Endometrium (tissue), 2 donors: ENCODE data around the gene PNPLA6.
A peak's percentile ranks its signal among the peaks of the same experiment; 100 is the strongest.

Source experiments
- FAIRE-seq: peaks from 2 replicates; lab custom pipeline; 2012; peaks lifted over from hg19 to GRCh38; lab: Jason Lieb, UNC
- donor health status: control.
- donor health status: control.

Gene PNPLA6

DNA sequence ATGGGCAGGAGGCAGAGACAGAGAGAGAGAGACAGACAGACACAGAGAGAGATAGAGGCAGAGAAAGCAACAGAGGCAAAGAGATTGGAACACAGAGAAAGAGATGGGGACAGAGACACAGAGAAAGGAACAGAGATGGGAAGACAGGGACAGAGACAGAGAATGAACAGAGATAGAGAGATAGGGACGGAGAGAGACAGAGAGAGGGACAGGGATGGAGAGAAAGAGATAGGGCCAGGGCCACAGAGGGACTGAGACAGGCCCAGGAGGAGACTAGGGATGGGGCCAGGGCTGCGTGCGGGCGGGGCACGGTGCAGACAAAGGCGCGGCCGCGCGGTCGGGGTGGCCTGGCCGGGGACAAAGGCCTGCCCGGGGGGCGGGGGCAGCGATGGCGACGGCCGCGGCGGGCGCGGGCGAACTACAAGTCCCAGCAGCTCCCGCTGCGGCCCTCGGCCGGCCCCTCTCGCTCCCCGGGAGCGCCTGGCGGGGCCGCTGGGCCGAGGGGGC is 19.8 kb upstream of the PNPLA6 start, which contains the start of gene ZNF358:
Gene ZNF358 (plus strand): TSS at position 459 of the 507 bp plus-strand sequence. CDS start 3,140 bp downstream, outside the sequence.
- no peak for FAIRE-seq

DNA sequence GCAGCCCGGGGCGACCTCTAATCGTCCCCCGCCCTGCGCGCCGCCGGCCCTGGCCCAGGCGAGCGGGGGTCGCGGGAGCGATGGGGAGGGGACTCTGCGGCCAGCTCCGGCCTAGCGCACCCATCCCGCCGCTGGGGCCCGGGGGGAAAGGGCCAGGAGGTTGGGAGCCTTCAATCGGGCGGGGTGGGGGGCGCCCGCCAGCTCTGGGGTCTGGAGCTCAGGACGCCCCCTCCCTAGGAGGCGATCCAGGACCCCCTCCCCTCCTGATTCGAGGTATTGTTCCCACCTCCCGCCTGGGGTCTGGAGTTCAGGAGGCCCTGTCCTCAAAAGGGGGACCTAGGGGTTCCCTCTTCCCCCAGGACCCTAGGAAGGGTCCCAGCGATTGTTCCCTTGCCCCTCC is 19.2 kb upstream of the PNPLA6 start:
- FAIRE-seq, result no peak

DNA sequence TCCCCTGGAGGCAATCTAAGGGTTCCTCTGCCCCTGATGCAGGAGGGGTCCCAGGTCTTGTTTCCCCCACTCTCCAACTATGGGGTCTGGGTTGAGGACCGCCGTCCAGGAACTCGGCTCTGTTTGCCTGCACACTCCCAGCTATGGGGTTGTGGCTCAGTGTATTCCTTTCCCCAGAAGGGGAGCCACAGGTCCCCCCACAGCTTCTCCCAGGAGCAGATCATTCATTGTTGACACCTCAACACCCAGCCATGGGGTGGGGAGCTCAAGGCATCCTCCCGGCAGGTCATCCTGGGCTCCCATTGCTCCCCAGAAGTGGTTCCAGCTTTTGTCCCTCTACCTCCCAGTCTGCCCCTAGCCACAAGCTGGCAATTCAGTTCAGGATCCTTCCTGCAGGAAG is 18.6 kb upstream of the PNPLA6 start:
- FAIRE-seq, result no peak

DNA sequence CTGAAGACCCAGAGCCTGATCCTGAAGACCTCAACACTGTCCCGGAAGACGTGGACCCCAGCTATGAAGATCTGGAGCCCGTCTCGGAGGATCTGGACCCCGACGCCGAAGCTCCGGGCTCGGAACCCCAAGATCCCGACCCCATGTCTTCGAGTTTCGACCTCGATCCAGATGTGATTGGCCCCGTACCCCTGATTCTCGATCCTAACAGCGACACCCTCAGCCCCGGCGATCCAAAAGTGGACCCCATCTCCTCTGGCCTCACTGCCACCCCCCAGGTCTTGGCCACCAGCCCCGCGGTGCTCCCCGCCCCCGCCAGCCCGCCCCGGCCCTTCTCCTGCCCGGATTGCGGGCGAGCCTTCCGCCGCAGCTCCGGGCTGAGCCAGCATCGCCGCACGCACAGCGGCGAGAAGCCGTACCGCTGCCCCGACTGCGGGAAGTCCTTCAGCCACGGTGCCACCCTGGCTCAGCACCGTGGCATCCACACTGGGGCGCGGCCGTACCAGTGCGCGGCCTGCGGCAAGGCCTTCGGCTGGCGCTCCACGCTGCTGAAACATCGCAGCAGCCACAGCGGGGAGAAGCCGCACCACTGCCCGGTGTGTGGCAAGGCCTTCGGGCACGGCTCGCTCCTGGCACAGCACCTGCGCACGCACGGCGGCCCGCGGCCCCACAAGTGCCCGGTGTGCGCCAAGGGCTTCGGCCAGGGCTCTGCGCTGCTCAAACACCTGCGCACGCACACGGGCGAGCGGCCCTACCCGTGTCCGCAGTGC is 16.0 kb upstream of the PNPLA6 start:
- FAIRE-seq, result no peak

DNA sequence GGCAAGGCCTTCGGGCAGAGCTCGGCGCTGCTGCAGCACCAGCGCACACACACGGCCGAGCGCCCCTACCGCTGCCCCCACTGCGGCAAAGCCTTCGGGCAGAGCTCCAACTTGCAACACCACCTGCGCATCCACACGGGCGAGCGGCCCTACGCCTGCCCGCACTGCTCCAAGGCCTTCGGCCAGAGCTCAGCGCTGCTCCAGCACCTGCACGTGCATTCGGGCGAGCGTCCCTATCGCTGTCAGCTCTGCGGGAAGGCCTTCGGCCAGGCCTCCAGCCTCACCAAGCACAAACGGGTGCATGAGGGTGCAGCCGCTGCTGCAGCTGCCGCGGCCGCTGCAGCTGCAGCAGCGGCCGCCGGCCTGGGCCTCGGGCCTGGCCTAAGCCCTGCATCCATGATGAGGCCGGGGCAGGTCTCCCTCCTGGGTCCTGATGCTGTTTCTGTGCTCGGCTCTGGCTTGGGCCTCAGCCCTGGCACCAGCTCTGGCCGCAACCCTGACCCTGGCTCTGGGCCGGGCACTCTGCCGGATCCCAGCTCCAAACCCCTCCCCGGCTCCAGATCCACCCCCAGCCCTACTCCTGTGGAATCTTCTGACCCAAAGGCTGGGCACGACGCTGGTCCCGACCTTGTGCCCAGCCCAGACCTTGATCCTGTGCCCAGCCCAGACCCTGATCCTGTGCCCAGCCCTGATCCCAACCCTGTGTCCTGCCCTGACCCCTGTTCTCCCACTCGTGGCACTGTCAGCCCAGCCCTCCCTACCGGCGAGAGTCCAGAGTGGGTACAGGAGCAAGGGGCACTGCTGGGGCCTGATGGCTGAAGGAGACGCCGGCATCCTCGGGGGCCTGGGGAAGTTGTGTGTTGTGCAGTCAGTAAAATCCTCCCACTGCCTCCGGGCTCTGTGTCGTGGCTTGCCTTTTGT is 15.1 kb upstream of the PNPLA6 start:
- FAIRE-seq, result no peak

DNA sequence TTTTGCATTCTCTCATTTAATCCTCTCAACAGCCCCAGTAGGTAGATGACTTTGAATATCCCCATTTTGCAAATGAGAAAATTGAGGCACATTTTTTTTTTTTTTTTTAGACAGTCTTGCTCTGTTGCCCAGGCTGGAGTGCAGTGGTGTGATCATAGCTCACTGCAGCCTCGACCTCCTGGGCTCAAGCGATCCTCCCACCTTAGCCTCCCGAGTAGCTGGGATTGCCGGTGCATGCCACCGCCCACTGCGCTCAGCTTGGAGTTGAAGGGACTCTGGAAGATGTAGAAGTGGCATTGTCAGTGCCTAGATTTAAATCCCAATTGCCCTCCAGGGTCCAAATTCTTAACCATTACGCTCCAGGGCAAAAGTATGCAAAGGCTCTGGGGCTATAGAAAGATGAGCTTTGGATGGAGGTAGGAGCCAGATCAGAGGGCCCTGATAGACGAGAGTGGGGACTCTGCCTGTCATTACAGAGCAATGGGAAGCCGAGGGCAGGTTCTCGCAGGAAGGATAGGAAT is 13.9 kb upstream of the PNPLA6 start:
- no peak for FAIRE-seq

DNA sequence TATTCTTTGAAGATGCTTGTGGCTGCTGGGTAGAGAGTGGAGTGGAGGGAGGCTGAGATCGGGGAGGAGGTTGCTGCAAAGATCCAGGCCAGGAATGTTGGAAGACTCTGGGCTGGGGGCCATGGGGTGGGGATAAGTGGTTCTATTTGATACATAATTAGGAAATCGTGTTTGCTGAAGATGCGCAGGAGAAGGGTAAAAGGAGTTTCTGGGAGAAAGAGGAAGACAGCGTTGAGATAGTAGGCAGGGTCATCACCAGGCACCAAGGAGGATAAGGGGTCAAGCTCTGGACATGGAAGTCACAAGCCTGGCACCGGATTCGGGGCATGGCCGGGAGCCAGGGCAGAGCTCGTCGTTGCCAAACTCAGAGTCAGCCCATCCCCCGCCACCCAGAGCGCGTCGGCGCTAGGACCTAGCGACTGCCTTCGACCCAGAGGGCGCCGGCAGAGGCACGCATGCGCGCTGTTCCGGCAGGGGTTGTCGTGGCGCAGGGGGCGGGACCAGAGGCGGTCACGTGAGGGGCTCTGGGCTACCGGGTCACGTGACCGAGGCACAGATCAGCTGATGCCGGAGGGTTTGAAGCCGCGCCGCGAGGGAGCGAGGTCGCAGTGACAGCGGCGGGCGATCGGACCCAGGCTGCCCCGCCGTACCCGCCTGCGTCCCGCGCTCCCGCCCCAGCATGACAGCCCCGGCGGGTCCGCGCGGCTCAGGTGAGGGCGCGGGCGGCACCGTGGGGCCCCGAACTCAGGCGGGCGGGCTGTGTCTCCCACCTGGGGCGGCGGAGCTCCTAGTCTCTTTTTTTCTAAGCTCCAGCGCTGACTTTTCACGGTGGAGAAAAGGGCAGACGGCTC is 13.2 kb upstream of the PNPLA6 start, which contains the start of gene MCOLN1:
Gene MCOLN1 (plus strand): TSS at position 553 of the 851 bp plus-strand sequence. CDS start 127 bp downstream, at position 680.
- peak; percentile 80 for FAIRE-seq

DNA sequence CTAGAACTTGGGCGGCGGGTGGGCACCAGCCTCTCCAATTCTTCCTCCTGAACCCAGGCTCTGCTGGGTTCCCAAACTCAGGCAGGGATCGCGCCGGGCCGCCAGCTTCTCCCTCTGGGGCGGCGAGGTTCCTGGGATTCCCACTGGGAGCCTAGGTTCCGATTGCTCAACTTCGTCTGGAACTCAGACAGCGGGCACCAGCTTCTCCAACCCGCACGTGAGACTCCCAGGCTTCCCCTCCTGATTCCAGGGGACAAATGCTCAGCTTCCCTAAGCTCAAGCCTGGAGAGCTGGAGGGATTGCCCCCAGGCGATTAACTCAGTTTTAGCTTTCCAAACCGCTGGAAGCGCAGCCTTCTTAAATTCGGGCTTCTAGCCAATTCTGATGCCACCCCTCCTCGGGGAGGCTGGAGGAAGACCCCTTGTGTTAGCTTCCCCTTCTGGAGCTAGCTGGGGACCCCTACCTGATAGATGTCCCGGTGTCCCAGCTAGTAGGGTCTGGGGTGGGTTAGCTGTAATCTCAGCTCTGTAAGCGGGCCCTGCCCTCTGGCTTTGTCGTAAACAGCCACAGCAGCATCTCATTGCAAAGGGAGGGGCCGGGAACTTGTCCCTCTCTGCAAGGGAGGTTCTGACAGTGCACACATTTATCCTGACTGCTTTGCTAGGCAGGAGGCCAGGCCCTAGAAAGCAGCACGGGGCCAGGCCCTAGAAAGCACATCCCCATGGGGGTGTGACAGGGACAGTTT is 12.4 kb upstream of the PNPLA6 start:
- FAIRE-seq, result no peak

DNA sequence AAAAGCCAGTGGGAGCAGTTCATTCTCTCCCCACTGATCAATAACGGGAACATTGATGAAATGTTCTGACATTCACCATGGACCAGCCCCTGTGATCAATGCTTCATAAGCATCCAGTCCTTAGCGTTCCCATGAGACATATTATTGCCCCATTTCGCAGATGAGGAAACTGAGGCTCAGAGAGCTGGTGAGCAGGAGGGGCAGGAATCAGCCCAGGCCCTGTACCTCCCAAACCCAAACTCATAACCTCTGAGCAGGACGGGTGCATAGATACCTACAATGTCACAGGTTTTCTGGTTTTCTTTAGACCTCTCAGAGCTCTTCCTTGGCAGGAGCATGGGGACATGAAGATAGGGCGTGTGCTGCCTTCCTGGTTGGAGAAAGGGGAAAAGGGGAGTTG is 11.0 kb upstream of the PNPLA6 start:
- FAIRE-seq, result no peak

DNA sequence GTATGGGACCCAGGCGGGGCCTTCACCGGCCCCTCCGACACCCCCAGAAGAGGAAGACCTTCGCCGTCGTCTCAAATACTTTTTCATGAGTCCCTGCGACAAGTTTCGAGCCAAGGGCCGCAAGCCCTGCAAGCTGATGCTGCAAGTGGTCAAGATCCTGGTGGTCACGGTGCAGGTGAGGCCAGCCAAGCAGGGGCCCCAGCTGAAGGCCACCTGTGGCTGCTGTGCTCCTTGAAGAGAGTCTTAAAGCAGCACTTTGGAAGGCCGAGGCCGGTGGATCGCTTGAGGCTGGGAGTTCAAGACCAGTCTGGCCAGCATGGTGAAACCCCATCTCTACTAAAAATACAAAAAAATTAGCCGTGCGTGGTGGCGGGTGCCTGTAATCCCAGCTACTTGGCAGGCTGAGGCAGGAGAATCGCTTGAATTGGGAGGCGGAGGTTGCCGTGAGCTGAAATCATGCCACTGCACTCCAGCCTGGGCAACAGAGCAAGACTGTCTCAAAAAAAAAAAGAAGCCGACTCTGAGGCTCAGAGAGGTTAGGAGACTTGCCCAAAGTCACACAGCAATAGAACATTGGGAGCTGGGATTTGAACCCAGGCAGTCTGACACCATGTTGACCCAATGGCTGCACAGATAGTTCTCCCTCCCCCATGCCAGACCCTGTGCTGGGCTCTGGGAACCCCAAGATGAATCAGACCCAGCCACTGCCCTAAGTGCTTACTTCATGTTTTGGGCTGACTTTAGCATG is 10.4 kb upstream of the PNPLA6 start:
- no peak for FAIRE-seq

DNA sequence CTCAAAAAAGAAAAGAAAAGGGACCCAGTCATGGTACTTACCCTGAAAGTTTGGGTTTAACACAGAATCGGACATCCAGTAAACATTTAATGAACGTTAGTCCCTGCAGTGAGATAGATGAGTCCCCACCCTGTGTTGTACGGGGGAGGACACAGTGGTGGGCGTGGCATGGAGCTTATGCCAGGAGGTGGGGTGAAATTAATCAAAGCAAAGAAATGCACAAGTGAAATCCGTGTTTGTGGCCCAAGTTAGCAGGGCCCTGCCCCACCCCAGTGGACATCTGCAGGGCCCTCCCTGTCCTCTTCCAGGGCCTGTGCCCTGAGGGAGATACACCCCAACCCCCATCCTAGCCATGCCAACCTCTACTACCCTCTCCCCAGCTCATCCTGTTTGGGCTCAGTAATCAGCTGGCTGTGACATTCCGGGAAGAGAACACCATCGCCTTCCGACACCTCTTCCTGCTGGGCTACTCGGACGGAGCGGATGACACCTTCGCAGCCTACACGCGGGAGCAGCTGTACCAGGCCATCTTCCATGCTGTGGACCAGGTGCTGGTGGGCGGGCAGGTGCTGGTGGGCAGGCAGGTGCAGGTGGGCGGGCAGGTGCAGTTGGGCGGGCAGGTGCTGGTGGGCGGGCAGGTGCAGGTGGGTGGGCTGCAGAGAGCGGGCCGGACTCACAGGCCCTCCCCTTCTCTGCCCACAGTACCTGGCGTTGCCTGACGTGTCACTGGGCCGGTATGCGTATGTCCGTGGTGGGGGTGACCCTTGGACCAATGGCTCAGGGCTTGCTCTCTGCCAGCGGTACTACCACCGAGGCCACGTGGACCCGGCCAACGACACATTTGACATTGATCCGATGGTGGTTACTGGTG is 9.2 kb upstream of the PNPLA6 start:
- no peak for FAIRE-seq

DNA sequence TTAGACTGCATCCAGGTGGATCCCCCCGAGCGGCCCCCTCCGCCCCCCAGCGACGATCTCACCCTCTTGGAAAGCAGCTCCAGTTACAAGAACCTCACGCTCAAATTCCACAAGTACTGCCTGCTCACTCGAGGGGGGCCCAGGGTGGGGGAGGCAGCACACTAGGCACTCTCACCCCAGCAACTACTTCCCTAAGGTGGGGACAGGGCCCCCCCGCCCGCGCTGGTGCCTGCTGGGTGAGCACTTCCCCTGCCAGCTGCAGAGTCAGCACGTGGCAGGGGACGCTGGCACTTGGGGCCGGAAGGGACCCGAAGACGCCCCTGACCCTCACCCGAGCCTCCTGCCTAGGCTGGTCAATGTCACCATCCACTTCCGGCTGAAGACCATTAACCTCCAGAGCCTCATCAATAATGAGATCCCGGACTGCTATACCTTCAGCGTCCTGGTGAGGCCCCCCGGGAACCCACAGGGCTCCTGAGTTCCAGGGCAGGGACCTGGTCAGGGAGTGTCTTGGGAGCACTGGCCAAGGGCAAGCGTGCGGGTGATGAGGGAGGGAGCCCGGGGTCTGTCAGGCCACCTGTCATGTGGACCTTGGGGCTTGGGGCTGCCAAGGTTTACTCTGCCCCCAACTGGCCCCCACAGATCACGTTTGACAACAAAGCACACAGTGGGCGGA is 7.9 kb upstream of the PNPLA6 start:
- FAIRE-seq, result no peak

DNA sequence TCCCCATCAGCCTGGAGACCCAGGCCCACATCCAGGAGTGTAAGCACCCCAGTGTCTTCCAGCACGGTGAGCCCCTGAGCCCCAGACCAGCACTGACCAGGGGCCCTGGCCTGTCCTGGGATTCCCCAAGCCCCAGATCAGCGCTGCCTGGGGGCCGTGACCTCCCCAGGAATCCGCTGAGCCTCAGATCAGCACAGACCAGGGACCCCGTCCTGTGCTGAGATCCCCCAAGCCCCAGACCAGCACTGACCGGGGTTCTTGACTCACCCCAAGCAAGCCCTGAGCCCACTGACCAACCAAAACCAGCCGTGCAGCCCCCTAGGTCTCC is 7.4 kb upstream of the PNPLA6 start:
- no peak for FAIRE-seq

DNA sequence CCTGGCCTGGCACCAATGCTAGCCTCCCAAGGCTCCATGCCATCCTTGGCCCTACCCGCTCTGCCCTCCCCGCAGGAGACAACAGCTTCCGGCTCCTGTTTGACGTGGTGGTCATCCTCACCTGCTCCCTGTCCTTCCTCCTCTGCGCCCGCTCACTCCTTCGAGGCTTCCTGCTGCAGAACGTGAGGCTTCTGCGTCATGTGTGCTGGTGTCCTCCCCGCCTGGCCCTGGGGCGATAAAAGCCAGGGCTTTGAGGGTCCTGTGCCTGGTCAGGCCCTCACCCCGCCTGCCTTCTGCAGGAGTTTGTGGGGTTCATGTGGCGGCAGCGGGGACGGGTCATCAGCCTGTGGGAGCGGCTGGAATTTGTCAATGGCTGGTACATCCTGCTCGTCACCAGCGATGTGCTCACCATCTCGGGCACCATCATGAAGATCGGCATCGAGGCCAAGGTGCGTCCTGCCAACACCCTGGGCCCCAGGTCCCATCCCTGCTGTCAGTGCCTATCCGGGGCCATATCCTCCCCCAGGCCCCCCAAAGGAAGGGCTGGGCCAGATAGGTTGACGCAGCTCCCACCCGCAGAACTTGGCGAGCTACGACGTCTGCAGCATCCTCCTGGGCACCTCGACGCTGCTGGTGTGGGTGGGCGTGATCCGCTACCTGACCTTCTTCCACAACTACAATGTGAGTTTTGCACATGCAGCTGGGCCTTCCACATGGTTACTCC is 6.8 kb upstream of the PNPLA6 start:
- no peak for FAIRE-seq

DNA sequence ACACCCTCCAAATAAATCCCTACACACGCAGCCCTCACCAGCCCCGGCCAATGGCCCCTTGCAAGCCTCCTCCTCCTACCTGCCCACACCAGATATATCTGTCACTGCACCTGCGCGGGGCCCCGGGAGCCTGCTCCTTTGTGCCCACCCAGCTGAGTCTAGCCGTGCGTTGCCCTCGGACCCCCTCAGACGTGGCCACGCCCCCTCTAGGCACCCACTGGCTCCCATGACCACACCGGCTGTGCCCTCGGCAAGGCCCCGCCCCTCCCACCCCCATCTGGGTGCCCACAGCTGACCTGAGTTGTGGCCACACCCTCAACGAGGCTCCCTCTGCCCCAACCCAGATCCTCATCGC is 6.3 kb upstream of the PNPLA6 start:
- no peak for FAIRE-seq

DNA sequence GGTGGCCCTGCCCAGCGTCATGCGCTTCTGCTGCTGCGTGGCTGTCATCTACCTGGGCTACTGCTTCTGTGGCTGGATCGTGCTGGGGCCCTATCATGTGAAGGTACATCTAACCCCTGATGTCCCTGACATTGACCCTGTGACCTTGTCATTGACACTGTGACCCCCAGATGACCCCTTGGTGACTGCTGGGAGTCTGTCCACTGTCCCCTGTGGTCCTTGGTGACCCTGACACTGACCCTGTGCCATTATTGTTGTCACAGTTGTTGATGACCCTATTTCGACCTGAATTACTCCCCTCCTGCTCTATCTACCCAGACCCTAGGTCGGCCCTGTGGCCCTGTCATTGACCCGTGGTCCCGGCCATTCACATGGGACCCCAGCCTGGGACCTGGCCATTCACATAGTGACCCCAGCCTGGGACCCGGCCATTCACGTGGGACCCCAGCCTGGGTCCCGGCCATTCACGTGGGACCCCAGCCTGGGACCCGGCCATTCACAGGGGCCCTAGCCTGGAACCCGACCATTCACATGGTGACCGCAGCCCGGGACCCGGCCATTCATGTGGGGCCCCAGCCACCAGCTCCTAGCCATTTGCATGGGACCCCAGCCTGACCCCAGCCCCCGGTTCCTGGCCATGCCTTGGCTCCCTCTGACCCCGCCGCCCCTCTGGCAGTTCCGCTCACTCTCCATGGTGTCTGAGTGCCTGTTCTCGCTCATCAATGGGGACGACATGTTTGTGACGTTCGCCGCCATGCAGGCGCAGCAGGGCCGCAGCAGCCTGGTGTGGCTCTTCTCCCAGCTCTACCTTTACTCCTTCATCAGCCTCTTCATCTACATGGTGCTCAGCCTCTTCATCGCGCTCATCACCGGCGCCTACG is 5.7 kb upstream of the PNPLA6 start:
- no peak for FAIRE-seq

DNA sequence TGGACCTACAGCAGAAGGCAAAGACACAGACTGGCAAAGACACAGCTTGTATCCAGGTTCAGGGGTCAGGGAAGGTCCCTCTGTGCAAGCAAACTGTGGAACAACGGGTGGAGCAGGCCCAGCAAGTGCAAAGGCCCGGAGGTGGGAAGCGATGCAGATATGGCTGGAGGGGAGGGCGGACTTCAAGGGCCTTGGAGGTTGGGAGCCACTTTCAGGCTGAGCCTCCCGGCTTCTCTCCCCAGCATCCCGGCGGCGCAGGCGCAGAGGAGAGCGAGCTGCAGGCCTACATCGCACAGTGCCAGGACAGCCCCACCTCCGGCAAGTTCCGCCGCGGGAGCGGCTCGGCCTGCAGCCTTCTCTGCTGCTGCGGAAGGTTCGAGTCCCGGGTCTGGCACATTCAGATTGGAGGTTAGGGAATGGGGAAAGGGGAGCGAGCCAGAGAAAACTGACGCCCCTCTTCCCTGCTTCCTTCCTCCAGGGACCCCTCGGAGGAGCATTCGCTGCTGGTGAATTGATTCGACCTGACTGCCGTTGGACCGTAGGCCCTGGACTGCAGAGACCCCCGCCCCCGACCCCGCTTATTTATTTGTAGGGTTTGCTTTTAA is 2.1 kb upstream of the PNPLA6 start:
- no peak for FAIRE-seq
